Gastroesophageal sphincter (tissue), 4 donors: ENCODE measurements around the gene OTOR. TPM values are rescaled to one million over a fixed set of nuclear protein-coding genes. Genes with fewer than 3 reads are reported as not detected.

Experiments
- ATAC-seq: fragments of 150-250 bp; one replicate; pipeline ENCODE4 v1.9.1; 2016; ENCODE audit warnings: mild to moderate bottlenecking, moderate library complexity
- H3K27ac ChIP-seq, 4 donors: fragments of 200-600 bp; sonication (generic) in 3 of 4; 1 replicate in 3 of 4; 2 replicates in 1 of 4; pipeline ENCODE4 v1.5.1; 2016 to 2019
- H3K27me3 ChIP-seq: fragments of 200-600 bp; sonication (generic); one replicate; pipeline ENCODE4 v1.5.1; 2019
- H3K36me3 ChIP-seq, 2 donors: fragments of 200-600 bp; sonication (generic); one replicate each; pipeline ENCODE4 v1.5.1; 2019; ENCODE audit warnings: control low read depth in 1 of 2
- H3K4me1 ChIP-seq, 3 donors: fragments of 200-600 bp; sonication (generic); 1 replicate in 2 of 3; 2 replicates in 1 of 3; pipeline ENCODE4 v1.5.1; 2016 to 2019; ENCODE audit warnings: control low read depth in 2 of 3
- H3K4me3 ChIP-seq, 2 donors: fragments of 200-600 bp; sonication (generic); one replicate each; pipeline ENCODE4 v1.5.1; 2019; ENCODE audit warnings: mild to moderate bottlenecking in 1 of 2, moderate library complexity in 1 of 2
- H3K9me3 ChIP-seq, 3 donors: fragments of 200-600 bp; sonication (generic); one replicate each; pipeline ENCODE4 v1.5.1; 2017 to 2019; ENCODE audit warnings: control low read depth in 2 of 3
- EP300 ChIP-seq: sonication (generic); formaldehyde crosslinking; IDR thresholded peaks from one replicate; pipeline ENCODE4 v1.6.1; 2017; ENCODE audit warnings: antibody characterized with exemption, mild to moderate bottlenecking
- POLR2A ChIP-seq, 2 donors: fragments of 450-650 bp; IDR thresholded peaks; one replicate each; pipeline ENCODE4 v1.6.1; 2017; ENCODE audit warnings: antibody characterized with exemption in 2 of 2, mild to moderate bottlenecking in 2 of 2, moderate library complexity in 1 of 2
- POLR2AphosphoS5 ChIP-seq: sonication (generic); formaldehyde crosslinking; IDR thresholded peaks from one replicate; pipeline ENCODE4 v1.6.1; 2017; ENCODE audit warnings: antibody characterized with exemption
- WGBS, 2 donors: methylation state at CpG; one replicate each; pipeline ENCODE4 v1.1.5; 2018; ENCODE audit warnings: low coverage in 1 of 2; 5-methylcytosine and 5-hydroxymethylcytosine counted together
- total RNA-seq, 4 donors: library from RNA; depleted of rRNA; stranded (reverse); fragments of >200 nt; gene quantifications; one replicate each; pipeline ENCODE4 v1.1.0, GENCODE V29; 2016
- TF ChIP-seq, protein P1 (sequence below), 4 experiments: fragments of 200-600 bp in 2 of 4; fragments of 450-650 bp in 2 of 4; sonication (generic) in 1 of 4; IDR thresholded peaks; one replicate each; pipeline ENCODE4 v1.5.1; 2017 to 2019; ENCODE audit warnings: antibody characterized with exemption in 4 of 4, mild to moderate bottlenecking in 2 of 4, moderate library complexity in 2 of 4

Gene OTOR
- total RNA-seq, 4 donors from 2014 or later, result not detected

DNA sequence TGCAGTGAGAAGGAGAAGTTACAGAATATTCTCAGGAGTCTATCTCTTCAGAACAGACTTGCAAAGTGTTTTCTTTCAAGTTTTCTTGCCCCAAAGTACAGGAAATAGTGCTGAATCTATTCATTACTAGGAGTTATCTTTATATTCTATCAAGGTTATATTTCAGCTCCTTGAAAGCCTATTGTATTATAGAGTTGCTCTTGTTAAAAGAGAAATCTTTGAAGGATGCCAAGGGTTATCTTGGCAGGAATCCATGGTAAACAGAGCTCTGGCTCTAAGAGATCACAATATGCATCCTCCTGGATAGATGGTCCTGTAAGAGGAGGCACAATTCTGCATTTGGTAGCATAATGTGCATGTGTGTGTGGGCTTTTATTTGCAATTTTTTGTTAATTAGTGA, 39.6 kb upstream of the OTOR start:
- H3K4me1 ChIP-seq, result no peaks in the 10 kb centered on the region
- no peak overlapping the region for H3K4me3 ChIP-seq
- no peaks in the 10 kb centered on the region for H3K9me3 ChIP-seq
- no peaks in the 10 kb centered on the region for H3K27me3 ChIP-seq
- no peaks in the 10 kb centered on the region for H3K36me3 ChIP-seq
- ATAC-seq, result no peak
- H3K27ac ChIP-seq, result no peak overlapping the region
- TF ChIP-seq EP300 (no peak), POLR2A (IDR thresholded peaks at IDR 0.05) (no peak), POLR2AphosphoS5 (no peak)
- TF ChIP-seq, protein P1, sequence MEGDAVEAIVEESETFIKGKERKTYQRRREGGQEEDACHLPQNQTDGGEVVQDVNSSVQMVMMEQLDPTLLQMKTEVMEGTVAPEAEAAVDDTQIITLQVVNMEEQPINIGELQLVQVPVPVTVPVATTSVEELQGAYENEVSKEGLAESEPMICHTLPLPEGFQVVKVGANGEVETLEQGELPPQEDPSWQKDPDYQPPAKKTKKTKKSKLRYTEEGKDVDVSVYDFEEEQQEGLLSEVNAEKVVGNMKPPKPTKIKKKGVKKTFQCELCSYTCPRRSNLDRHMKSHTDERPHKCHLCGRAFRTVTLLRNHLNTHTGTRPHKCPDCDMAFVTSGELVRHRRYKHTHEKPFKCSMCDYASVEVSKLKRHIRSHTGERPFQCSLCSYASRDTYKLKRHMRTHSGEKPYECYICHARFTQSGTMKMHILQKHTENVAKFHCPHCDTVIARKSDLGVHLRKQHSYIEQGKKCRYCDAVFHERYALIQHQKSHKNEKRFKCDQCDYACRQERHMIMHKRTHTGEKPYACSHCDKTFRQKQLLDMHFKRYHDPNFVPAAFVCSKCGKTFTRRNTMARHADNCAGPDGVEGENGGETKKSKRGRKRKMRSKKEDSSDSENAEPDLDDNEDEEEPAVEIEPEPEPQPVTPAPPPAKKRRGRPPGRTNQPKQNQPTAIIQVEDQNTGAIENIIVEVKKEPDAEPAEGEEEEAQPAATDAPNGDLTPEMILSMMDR (IDR thresholded peaks at IDR 0.05), result no peak

DNA sequence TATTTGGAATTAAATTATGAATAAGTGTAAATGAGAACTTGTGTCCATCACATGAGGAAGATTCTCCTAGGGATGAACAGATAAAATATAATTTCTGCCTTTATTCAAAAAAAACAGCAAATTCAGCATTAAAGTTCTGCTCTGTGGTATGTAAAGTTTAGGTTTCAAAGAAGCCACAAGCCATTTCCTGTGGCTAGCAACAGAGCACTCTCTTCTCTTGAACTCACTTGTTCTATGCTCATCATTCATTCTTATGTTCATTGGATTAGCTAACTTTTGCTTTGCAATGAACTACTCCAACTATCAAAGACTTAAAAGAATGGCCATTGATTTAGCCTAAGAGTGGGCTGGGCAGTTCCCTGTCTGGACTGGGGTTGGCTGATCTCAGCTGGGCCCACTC, 39.1 kb upstream of the OTOR start:
- Histone ChIP-seq H3K36me3 (no peaks in the 10 kb centered on the region), H3K4me1 (no peaks in the 10 kb centered on the region), H3K4me3 (no peak overlapping the region), H3K27me3 (no peaks in the 10 kb centered on the region), H3K9me3 (no peaks in the 10 kb centered on the region), H3K27ac (no peak overlapping the region)
- no peak for TF ChIP-seq POLR2AphosphoS5
- TF ChIP-seq, protein P1 (IDR thresholded peaks at IDR 0.05), result no peak
- TF ChIP-seq POLR2A (IDR thresholded peaks at IDR 0.05), result no peak
- no peak for TF ChIP-seq EP300
- no peak for ATAC-seq

DNA sequence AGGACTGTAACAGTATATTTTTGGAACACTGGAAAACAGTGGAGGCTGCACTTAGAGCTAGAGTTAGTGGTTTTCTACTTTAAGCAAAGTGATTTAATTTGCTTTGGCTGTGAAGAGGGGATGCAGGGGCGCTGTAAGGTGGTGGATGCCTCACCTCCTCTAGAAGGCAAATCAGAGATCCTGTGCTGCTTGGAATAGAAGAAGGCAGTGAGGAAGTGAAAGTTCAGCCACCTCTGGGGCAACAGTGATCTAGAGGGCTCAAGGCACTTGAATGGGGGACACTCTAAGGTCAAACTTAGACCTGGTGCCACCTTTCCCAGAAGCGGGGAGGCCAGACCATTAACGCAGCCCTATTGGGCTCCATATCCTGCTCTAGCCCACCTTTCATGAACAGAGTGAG, 37.4 kb upstream of the OTOR start:
- Histone ChIP-seq H3K27me3 (no peaks in the 10 kb centered on the region), H3K27ac (no peak overlapping the region), H3K4me1 (no peaks in the 10 kb centered on the region), H3K9me3 (no peaks in the 10 kb centered on the region), H3K36me3 (no peaks in the 10 kb centered on the region), H3K4me3 (no peak overlapping the region)
- WGBS, 2 donors, result 83 to 94% methylated on average over 2 of the region's 3 CpGs
- no peak for TF ChIP-seq POLR2A (IDR thresholded peaks at IDR 0.05)
- TF ChIP-seq, protein P1 (IDR thresholded peaks at IDR 0.05), result no peak
- no peak for ATAC-seq

DNA sequence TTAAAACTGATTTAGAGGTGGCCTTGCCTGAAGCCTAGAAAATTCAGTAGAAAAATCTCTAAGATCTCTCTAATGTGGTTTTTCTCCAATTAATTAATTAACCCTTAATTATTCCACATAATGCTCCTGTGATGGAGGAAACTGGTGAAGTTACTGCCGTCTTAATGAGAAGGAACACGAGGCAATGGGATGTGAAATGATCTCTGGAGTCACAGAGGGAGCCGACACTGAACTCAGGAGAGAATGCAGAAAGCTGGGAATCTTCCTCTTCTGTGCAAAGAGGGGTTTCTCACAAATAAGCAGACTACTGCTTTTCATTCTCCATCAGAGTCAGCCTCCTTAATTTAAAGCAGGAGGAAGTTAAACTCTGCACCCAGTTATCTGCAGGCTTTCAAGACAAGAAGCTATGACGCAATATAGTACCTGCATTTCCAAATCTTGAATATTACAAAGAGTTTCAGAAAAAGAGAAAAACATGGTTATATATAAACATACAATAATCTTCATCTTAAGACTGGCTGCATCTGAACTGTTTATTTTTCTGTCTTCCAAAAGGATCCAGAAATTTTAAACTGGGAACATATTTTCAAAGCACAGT, 36.4 kb upstream of the OTOR start:
- no peak overlapping the region for H3K27ac ChIP-seq
- no peaks in the 10 kb centered on the region for H3K27me3 ChIP-seq
- H3K36me3 ChIP-seq, result no peaks in the 10 kb centered on the region
- no peaks in the 10 kb centered on the region for H3K9me3 ChIP-seq
- TF ChIP-seq POLR2AphosphoS5, result no peak
- TF ChIP-seq, protein P1 (IDR thresholded peaks at IDR 0.05), result no peak
- TF ChIP-seq POLR2A (IDR thresholded peaks at IDR 0.05), result no peak
- no peak for TF ChIP-seq EP300
- no peak for ATAC-seq
- no peak overlapping the region for H3K4me3 ChIP-seq
- WGBS, 2 donors, result 57 to 87% methylated on average over 2 to 4 of the region's 4 CpGs
- no peaks in the 10 kb centered on the region for H3K4me1 ChIP-seq

DNA sequence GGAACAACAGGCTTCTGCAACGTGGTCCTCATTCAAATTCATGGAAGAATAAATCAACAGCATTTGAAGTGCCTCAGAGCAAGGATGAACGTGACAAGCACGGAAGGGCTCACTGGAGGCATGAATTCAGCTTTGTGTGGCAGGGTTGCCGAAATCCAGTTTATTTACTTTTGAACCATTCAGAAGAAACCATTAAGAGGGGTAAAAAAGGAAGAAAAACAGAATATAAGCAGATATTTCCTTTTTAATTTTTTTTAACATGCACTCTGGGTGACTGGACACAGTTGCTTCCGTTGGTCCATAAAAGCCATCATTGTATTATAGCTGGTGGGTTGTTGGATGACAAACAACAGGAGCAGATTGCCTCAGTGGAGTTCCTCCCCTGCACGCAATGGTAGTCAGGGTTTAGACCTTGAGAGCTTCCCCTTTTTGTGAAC, 35.6 kb upstream of the OTOR start:
- TF ChIP-seq POLR2A (IDR thresholded peaks at IDR 0.05) (no peak), POLR2AphosphoS5 (no peak), EP300 (no peak)
- TF ChIP-seq, protein P1 (IDR thresholded peaks at IDR 0.05), result no peak
- no peak for ATAC-seq
- H3K27me3 ChIP-seq, result no peaks in the 10 kb centered on the region
- no peaks in the 10 kb centered on the region for H3K4me1 ChIP-seq
- H3K4me3 ChIP-seq, result no peak overlapping the region
- no peaks in the 10 kb centered on the region for H3K9me3 ChIP-seq
- 52 to 72% methylated on average over 6 of the region's 6 CpGs for WGBS, 2 donors
- H3K27ac ChIP-seq, result no peak overlapping the region
- H3K36me3 ChIP-seq, result no peaks in the 10 kb centered on the region
